Esophagus squamous epithelium (tissue), 5 donors: ENCODE results near the gene VRK2. TPM values are rescaled to one million over a fixed set of nuclear protein-coding genes. Genes with fewer than 3 reads are reported as not detected.

Experiments
- DNase-seq: peaks from one replicate; lab custom pipeline; 2025; lab: John Stamatoyannopoulos, UW
- H3K27ac ChIP-seq, 4 donors: fragments of 200-600 bp; sonication (generic); one replicate each; pipeline ENCODE4 v1.5.1; 2016 to 2019; ENCODE audit warnings: mild to moderate bottlenecking in 1 of 4
- H3K27me3 ChIP-seq, 4 donors: fragments of 200-600 bp; sonication (generic); 1 replicate in 3 of 4; 2 replicates in 1 of 4; pipeline versions ENCODE4 v1.5.1 to v1.6.0; 2017 to 2021; ENCODE audit warnings: antibody characterized with exemption in 1 of 4
- H3K36me3 ChIP-seq, 3 donors: fragments of 200-600 bp; sonication (generic); one replicate each; pipeline ENCODE4 v1.5.1; 2016 to 2019
- H3K4me1 ChIP-seq, 3 donors: fragments of 200-600 bp; sonication (generic); one replicate each; pipeline ENCODE4 v1.5.1; 2017 to 2019
- H3K4me3 ChIP-seq, 4 donors: fragments of 200-600 bp; sonication (generic); 1 replicate in 3 of 4; 2 replicates in 1 of 4; pipeline ENCODE4 v1.5.1; 2016 to 2019; ENCODE audit warnings: mild to moderate bottlenecking in 2 of 4, moderate library complexity in 1 of 4
- H3K9me3 ChIP-seq, 3 donors: fragments of 200-600 bp; sonication (generic); one replicate each; pipeline ENCODE4 v1.5.1; 2016 to 2019
- CTCF ChIP-seq, 6 experiments: fragments of 450-650 bp in 4 of 6; fragments of 200-600 bp in 2 of 6; sonication (generic) in 2 of 6; IDR thresholded peaks; one replicate each; pipeline ENCODE4 v1.5.1; 2016 to 2019; ENCODE audit warnings: antibody characterized with exemption in 6 of 6, mild to moderate bottlenecking in 4 of 6, moderate library complexity in 4 of 6
- POLR2A ChIP-seq, 4 donors: fragments of 450-650 bp; IDR thresholded peaks; one replicate each; pipeline ENCODE4 v1.6.1; 2017; ENCODE audit warnings: antibody characterized with exemption in 4 of 4, mild to moderate bottlenecking in 4 of 4, moderate library complexity in 3 of 4
- WGBS, 2 donors: methylation state at CpG; one replicate each; pipeline ENCODE4 v1.1.5; 2018; 5-methylcytosine and 5-hydroxymethylcytosine counted together
- intact Hi-C: fragments of 100-400 bp; cut with DNase I; formaldehyde crosslinking; loops from one replicate; pipeline ENCODE4 v1.15.0; 2022
- total RNA-seq, 4 donors: library from RNA; depleted of rRNA; stranded (reverse); fragments of >200 nt; gene quantifications; one replicate each; pipeline ENCODE4 v1.1.0, GENCODE V29; 2016
- donor health status: DM: yes; HTN: yes; CAD: no.

VRK2 gene
- total RNA-seq, 4 donors from 2014 or later, result 17.9 to 33.6 (median 25.7) TPM

GRCh38 chr2:58045580-58046334 is 849 bp upstream of the VRK2 start:
- peak overlapping the region; percentile 96 to 99 (median 98) for H3K27ac ChIP-seq
- DNase-seq, result no peak
- TF ChIP-seq CTCF (IDR thresholded peaks at IDR 0.05), result no peak
- TF ChIP-seq POLR2A (IDR thresholded peaks at IDR 0.05), result no peak
- peaks cover 4 to 42% (median 9%) of the 10 kb centered on the region in 3 donors for H3K4me1 ChIP-seq
- peak overlapping the region; percentile 78 to 91 (median 86) for H3K4me3 ChIP-seq
- intact Hi-C loops, result loop anchor here (10.0 kb wide), 1 partner anchor 69 kb away; no protein-coding TSS in a partner anchor
- H3K27me3 ChIP-seq, result no peaks in the 10 kb centered on the region
- H3K9me3 ChIP-seq, result no peaks in the 10 kb centered on the region
- H3K36me3 ChIP-seq, result peaks cover 0 to 20% (median 0%) of the 10 kb centered on the region in 3 donors
- WGBS, 2 donors, result 59 to 66% methylated on average over 17 of the region's 17 CpGs

- H3K27ac ChIP-seq, result peak overlapping the region; percentile 96 to 99 (median 98)
- 1% methylated on average over 12 to 14 of the region's 14 CpGs for WGBS, 2 donors
- intact Hi-C loops, result loop anchor here (10.0 kb wide), 1 partner anchor 69 kb away; no protein-coding TSS in a partner anchor
- H3K9me3 ChIP-seq, result no peaks in the 10 kb centered on the region
- no peak for TF ChIP-seq CTCF (IDR thresholded peaks at IDR 0.05)
- TF ChIP-seq POLR2A (IDR thresholded peaks at IDR 0.05), result no peak
- peaks cover 4 to 42% (median 9%) of the 10 kb centered on the region in 3 donors for H3K4me1 ChIP-seq
- DNase-seq, result no peak
- no peaks in the 10 kb centered on the region for H3K27me3 ChIP-seq
- H3K36me3 ChIP-seq, result peaks cover 0 to 22% (median 0%) of the 10 kb centered on the region in 3 donors
- peak overlapping the region; percentile 78 to 91 (median 86) for H3K4me3 ChIP-seq
Measured at GRCh38 chr2:58046335-58046584, 346 bp upstream of the VRK2 start.

GRCh38 chr2:58047373-58047935 is 848 bp downstream of the VRK2 start:
- 12 to 16% methylated on average over 11 to 13 of the region's 13 CpGs for WGBS, 2 donors
- DNase-seq, result no peak
- Histone ChIP-seq H3K36me3 (peaks cover 0 to 29% (median 0%) of the 10 kb centered on the region in 3 donors), H3K27me3 (no peaks in the 10 kb centered on the region), H3K9me3 (no peaks in the 10 kb centered on the region), H3K27ac (peak overlapping the region; percentile 96 to 99 (median 98)), H3K4me3 (peak overlapping the region; percentile 78 to 91 (median 86)), H3K4me1 (peaks cover 4 to 40% (median 9%) of the 10 kb centered on the region in 3 donors)
- TF ChIP-seq POLR2A (IDR thresholded peaks at IDR 0.05) (no peak), CTCF (IDR thresholded peaks at IDR 0.05) (no peak)
- intact Hi-C loops, result loop anchor here (10.0 kb wide), 1 partner anchor 67 kb away; no protein-coding TSS in a partner anchor

- Histone ChIP-seq H3K9me3 (no peaks in the 10 kb centered on the region), H3K27me3 (no peaks in the 10 kb centered on the region), H3K4me3 (peak overlapping the region in 3 of 4 donors; percentile 78 to 91 (median 88)), H3K27ac (peak overlapping the region in 2 of 4 donors; percentile 96 to 98), H3K4me1 (peaks cover 4 to 35% (median 9%) of the 10 kb centered on the region in 3 donors), H3K36me3 (peaks cover 0 to 31% (median 0%) of the 10 kb centered on the region in 3 donors)
- WGBS, 2 donors, result 43 to 46% methylated on average over 3 of the region's 3 CpGs
- DNase-seq, result no peak
- TF ChIP-seq POLR2A (IDR thresholded peaks at IDR 0.05) (no peak), CTCF (IDR thresholded peaks at IDR 0.05) (no peak)
- intact Hi-C loops, result loop anchor here (10.0 kb wide), 1 partner anchor 67 kb away; no protein-coding TSS in a partner anchor
Measured at GRCh38 chr2:58047961-58048360, 1.4 kb downstream of the VRK2 start.

- no peak for DNase-seq
- Histone ChIP-seq H3K4me1 (peaks cover 0 to 17% (median 0%) of the 10 kb centered on the region in 3 donors), H3K27ac (no peak overlapping the region), H3K27me3 (no peaks in the 10 kb centered on the region), H3K9me3 (no peaks in the 10 kb centered on the region), H3K36me3 (peaks cover 0 to 47% (median 0%) of the 10 kb centered on the region in 3 donors), H3K4me3 (no peak overlapping the region)
- intact Hi-C loops, result no loop called here
- no peak for TF ChIP-seq CTCF (IDR thresholded peaks at IDR 0.05)
- no peak for TF ChIP-seq POLR2A (IDR thresholded peaks at IDR 0.05)
- 82 to 84% methylated on average over 3 of the region's 3 CpGs for WGBS, 2 donors
Measured at GRCh38 chr2:58051445-58051844, 4.8 kb downstream of the VRK2 start.
